COLO668 (cell line): ENCODE measurements around the gene SOX10.

Experiments used
- DNase-seq: peaks from one replicate; lab custom pipeline; 2025; ENCODE audit not compliant: unreplicated experiment; lab: John Stamatoyannopoulos, UW

Gene SOX10

DNA sequence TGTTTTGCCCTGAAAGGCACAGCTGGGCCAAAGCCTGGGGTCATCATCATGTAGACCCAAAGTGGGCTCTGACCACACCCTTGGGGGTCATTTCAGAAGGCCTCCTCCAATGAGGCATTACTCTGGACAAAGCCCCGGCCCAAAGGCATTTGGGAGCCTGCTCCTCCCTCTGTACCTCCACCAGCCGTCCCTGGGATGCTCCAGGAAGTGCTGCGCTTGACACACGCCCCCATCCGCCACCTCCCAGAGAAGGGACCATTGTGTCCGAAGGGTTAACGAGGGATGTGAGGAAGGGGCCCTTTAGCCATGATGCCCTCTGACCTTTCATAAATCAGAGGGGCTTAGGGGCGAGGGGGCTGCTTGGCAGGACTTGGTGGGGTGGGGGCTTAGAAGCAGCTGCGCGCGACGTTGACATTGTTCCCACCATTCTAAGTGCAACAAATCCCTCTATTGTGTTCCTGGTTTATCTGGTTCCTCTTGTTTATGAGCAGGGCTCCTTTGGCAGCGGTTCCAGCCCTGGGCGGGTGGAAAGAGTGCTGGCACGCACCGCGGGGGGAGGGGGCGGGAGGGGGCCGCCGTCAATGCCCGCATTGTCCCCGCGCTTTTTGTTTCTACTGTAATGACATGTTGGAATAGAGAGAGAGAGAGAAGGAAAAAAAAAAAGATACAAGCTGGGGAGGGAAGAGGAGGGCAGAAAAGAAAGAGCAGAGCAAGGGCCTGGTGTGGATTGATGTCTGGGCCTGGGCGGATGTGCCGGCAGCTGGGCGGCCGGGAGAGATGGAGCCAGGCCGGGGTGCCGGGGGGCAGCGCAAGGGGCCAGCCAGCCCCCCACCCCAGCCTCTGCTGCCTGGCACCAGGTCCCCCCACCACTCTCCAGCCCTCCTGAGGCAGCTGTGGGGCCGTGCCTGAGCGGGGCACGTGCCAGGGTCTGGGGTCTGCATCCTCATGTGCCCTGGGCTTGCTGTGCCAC is 32.1 kb upstream of the SOX10 start:
- DNase-seq, result no peak

DNA sequence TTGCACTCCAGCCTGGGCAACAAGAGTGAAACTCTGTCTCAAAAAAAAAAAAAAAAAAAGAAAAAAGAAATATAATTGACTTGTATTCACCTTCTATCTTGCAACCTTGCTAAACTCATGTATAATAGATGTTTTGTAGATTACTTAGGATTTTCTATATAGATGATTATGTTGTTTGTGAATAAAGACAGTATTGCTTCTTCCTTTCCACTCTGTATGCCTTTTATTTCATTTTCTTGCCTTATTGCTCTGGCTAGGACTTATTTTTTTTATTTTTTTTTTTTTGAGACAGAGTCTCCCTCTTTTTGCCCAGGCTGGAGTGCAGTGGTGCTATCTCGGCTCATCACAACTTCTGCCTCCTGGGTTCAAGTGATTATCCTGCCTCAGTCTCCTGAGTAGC is 29.7 kb upstream of the SOX10 start:
- DNase-seq, result no peak

DNA sequence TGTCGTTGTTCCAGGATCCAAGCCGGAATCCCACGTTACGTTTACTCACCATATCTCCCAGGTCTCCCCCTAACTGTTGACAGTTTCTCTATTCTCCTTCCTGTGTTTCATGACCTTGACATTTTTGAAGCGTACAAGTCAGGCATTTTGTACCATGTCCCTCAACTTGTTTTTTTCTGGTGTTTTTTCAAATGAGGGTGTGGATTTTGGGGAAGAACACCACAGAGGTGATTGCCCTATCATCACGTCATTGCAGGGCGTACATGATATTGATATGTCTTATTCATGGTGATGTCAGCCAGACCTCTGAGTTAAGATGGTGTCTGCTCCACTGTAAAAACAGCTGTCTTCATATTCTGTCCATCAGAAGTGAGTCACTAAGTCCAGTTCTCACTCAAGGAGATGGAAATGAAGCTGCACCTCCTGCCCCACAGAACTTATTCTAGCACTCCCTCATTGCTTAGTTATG is 28.3 kb upstream of the SOX10 start:
- DNase-seq, result no peak

DNA sequence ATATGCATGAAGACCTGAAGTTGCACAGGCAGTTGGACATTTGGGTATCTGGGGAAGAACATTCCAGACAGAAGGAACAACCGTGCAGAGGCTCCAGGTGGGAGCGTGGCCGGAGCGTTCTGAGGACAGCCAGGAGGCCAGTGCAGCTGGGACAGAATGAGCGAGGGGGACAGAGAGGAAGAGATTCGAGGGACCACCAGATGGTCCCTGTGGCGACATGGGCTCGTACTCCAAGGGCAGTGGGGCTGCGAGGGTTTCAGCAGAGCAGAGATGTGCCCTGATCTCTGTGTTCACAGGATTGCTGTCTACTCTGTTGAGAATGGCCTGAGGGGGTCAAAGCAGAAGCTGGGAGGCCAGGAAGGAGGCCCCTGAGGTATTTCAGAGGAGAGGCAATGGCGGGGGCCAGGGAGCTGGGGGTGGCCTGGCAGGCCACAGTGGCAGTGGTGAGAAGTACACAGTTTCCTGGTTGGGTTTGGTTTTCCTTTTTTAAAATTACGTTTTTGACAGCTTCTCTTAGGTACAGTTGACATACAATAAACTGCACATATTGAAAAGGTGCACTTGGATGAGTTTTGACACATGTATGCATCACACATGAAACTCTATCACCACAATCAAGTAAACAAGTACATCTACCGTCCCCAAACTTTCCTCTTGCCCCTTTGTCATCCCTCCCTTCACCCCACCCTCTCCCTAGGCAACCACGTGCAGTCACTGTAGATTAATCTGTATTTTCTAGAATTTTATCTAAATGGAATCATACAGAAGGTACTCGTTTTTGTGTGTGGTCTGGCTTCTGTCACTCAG is 24.8 kb upstream of the SOX10 start:
- no peak for DNase-seq

DNA sequence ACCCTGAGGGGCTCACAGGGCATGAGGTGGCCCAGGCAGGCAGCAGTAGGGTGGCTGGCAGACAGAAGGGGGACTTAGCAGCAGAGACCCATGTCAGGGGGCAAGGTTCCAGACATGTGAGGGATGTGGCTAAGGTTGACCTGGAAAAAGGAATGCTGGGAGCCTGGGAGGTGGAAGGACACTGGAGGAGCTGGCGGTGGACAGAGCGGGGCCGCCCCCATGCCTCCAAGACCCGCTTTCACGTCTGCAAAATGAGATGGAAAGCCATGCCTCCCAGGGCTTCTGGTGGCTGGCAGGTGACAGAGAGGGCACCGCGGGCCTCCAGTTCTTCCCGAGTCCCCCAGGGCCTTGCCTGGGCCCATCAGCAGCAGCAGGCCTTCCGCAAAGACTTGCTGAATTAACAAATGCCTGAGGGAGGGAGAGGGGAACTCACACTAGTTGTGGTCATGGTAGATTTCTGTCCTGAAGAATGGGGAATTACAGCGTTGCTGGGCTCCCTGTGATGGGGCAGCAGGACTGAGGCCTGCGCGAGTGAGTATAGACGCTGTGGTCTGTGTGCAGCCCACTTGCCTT is 23.1 kb upstream of the SOX10 start:
- no peak for DNase-seq

DNA sequence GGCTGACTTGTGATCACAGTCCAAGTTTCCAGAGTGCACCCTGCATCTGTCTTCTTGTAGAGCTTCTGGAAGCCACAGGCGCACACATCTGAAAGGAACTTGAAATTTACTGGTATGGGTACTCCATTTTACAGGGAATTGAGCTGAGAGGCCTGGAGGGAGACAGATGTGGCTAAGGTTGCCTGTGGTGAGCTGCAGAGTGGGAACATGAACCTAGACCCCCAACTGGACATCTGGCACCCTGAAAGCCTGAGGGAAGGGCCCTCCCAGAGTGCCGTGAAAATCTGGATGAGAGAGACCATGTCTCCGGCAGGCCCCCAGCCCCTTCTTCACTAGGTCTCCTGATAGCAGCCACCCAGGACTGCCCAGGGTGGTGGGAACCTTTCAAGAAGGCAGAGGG is 22.6 kb upstream of the SOX10 start:
- DNase-seq, result no peak

DNA sequence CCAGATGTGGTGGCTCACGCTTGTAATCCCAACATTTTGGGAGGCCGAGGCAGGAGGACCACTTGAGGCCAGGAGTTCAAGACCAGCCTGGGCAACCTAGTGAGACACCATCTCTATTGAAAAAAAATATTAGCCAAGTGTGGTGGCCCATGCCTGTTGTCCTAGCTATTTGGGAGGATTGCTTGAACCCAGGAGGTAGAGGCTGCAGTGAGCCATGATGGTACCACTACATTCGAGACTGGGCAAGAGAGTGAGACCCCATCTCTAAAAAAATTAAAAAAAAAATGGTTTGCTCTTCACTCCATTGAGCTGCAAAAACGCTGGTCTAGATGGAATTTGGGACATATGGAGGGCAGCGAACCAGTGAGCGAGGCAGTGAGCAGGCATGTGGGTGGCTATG is 21.6 kb upstream of the SOX10 start:
- DNase-seq, result no peak

DNA sequence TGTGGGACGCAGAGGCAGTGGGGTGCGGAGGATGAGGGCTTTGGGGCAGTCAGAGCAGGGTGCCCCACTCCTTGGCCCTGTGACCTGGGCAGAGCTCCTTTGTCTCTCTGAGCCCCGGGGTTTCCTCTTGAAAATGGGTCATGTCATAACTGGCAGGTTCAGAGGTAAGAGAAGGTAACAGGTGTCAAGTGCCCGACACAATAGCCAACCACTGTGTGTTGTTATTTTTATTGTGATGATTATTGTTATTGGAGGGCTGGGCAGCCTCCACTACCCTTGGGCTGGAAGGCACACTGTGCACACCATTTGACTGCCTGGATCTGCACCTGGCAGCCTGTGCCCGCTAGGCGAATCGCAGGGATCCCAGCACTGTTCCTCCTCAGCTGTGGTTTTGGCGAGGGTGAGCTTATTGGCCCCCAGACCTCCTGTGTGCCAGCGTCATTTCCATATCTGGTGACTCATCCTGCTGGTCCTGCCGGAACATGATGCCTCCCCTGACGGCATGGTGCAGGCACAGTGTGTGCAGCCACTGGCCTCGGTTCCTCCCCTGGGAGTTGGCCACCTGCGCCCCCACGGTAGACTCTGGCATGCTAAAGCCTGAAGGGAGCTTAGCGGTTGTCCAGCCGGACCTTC is 15.4 kb upstream of the SOX10 start:
- peak; percentile 83 for DNase-seq

DNA sequence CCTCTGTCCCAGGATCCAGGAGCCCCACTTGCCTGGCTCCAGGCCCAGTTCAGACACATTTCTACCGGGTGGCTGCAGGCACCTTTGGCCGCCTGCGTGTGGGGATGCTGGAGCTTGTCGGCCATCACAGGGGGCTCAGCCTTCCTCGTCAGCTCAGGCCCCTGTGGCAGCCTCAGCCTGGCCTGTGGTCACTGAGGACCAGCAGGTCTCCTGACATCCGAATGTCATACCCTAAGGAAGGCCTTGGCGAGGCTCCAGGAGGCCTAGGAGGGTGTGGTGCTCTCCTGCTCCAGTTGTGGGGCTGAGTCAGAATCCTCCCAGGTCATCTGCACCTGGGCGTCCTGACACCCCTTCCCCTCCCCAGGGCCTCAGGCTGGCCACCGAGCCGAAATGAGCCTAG is 14.9 kb upstream of the SOX10 start:
- DNase-seq, result peak; percentile 27

DNA sequence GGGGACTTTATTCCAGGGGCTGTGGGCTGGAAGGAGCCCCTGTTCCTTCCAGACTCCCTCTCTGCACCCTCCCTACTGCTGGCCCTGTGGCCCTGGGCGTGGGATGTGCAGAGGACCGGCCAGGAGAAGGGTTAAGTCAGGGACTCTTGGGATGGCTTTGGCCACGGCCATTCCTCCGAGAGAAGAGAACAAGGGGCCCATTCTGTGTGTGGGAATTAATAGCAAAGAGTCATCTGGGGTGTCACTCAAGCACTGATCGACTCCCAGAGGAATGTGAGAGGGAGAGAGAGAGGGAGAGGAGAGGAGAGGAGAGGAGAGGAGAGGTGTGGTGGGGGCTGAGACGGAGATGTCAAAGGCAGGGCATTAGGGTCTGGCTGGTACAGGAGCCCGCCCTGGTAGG is 14.2 kb upstream of the SOX10 start:
- no peak for DNase-seq

DNA sequence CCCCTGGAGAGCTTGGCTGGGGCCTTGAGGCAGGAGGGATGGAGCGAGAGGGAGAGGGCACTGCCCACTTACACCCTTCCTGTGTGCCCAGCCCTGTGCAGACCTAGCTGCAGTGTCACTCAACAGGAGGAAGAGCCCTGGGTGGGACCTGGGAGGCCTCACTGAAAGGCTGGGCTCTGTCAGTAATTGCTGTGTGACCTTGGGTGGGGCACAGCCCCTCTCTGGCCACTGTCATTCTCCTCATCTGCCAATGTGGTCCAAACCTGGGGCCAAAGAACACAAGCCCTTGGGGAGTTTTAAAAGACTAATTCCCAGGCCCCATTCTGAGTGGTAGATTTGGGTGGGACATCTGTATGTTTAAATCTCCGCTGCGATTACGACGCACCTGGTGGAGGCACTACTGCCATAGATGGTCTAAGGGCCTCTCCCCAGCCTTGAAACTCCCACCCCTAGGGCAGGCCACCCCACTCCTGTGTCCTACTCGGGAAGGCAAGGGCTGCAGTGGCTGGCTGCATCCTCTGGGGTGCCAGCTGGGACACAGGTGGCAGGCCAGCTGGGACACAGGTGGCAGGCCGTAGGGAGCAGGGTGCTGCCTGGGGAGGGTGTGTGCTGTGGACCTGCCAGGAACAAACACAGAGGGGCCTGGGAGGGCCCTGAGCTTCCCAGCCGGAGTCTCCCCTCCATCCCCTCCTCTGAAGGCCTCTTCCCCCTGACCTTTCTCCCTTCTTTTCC is 12.3 kb upstream of the SOX10 start:
- peak; percentile 67 for DNase-seq

DNA sequence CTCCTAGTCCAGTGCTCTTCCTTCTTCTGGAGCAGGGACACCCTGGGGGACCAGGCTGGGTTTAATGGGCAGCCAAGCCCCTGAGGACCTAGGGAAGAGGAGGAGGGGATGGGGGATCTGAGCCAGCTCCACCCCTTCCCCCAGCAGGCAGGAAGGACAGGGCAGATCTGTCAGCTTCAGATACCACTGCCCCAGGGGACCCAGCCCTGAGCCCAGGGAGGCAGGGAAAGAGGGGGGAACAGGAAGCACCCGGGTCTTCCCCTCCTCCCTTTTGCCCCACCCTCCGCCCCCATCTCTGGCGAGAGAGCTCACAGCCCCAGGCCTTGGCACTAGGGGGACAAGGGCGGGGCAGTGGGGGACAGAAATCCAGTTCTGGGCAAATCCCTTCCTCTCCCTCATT is 11.7 kb upstream of the SOX10 start:
- DNase-seq, result no peak

DNA sequence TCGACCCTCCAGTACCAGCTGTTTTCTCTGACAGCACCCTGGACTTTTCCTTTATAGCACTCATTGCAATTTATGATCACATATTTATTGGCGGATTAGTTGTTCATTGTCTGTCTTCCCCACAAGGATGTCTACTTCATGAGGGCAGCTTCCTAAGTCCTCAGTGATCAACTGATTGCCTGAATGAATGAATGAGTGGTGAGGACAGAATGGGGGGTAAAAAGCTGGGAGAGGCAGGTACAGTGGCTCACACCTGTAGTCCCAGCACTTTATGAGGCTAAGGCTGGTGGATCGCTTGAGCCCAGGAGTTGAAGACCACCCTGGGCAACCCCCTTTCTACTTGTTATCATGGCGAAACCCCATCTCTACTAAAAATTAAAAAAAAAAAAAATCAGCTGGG is 11.1 kb upstream of the SOX10 start:
- no peak for DNase-seq

DNA sequence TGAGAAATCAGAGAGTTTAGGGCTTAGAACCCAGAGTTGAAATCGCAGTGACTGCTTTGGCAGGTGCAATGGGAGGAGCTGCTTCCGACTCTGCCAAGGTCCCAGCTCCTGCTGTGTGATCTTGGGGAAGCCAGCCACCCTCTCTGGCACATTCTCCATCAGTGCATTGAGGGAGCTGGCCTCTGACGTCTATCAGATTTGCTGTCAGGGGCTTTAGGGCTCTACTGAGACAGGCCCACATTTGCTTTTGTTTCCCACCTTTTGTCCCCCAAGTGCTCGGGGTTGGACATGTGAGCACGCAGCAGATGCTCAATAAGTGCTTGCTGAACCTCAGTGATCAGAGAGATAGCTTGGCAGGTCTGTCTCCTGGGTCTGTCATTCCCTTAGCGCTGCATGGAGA is 10.6 kb upstream of the SOX10 start:
- DNase-seq, result no peak

DNA sequence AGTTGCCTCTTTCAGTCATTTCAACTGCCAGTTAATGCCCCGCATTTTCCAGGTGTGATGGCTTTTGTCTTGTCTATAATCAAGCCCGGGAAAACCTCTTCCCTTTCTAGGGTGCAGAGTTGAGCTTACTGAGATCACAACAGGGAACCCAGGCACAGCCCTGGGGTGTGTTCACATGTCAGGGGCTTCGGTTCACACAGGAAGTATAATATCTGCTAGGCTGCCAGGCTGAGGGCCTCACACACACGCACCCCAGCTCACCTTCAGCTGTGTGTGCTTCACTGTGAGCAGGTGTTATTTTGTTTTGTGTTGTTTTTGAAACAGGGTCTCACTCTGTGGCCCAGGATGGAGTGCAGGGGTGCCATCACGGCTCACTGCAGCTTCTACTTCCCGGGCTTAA is 9.7 kb upstream of the SOX10 start:
- no peak for DNase-seq

DNA sequence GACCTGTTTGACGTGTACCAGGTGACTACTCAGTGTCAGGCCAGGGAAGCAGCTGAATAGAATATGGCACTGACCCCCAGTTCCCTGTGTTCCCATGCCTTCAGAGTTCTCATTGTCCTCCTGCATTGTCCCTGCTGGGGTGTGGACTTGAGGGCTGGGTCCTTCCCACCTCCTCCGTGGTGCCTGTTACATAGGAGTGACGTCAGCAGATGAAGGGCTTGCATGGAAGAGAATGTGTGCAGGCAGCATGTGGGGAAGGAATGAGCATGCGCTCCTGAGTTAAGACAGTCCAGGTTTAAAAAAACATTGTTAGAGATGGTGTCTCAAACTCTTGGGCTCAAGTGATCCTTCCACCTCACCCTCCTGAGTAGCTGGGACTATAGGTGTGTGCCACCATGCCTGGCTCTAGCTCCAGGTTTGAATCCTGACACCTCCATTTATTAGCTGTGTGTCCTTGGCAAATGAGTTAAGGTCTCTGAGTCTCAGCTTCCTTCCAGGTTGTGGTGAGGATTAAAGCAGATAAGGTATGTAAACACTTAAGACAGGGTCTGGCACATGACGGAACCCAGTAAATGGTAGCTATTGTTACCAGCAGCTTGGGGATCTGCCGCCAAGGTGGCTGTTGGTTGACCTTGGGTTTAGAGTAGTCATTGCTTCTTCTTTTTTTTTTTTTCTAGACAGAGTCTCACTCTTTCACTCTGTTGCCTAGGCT is 7.5 kb upstream of the SOX10 start:
- no peak for DNase-seq

DNA sequence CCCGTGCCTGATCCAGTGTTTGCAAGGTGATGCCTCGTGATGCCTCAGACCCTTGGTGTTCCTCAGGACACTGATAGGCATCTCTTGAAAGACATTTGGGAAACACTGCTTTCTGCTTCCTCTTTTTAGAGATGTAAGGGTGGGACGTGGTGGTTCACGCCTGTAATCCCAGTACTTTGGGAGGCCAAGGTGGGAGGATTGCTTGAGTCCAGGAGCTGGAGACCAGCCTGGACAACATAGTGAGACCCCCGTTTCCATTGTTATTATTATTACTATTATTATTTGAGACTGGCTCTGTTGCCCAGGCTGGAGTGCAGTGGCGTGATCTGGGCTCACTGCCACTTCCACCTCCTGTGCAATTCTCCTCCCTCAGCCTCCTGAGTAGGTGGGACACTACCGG is 6.5 kb upstream of the SOX10 start:
- no peak for DNase-seq

DNA sequence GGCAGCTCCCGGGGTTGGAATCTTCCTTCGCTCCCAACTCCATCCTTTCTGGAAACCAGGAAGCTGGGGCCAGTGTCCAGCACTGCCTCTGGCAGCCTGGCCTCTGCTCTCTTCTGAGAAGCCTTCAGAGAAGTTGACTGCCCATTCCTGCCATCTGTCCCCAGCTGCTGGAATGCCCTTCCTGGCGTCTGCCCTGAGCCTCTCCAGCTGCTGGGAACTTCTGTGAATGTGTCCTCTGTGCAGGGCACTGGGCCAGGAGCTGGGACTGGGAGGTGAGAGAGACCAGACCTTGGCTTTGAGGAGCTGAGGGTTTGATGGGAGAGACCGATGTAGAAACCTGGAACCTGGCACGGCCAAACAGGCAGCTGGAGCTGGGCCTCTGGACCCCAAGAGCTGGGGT is 5.9 kb upstream of the SOX10 start:
- DNase-seq, result no peak

DNA sequence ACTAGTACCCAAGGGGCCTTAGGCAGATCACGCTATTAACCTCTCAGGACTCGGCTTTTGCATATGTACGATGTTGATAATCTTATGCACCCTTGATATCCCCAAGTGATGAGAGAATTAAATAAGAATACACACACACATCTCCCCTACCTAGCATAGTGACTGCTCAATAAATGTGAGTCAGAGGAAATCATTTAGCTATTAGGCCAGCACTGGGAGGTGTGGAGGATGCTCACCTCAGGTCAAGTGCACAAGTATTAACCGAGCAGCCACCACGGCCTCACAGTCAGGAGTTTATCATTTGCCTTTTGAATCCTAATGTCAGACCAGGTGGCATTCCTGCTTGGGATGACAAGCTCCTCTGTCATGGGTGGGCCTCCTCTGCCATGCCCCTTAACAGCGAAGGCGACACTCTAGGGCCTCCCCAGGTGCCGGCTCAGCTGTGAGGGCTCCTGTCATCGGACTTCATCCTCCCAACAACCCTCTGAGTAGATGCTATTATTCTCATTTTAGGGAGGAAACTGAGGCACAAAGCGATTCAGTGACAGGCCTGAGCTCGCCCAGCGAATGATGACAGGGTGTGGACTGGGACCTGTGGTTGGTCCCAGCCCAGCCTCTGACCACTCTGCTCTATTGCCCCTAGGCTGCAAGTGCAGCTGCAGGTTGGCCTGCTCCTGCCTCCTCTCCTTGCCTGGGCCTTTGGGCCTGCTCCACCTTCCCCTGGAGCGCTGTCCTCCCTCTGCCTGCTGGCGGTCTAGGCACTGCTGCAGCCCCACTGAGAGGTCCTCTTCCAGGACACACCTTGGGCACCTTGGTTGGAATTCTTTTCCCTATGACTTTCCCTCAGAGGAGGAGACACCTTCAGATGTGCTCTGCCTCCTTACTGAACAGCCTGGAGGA is 5.0 kb upstream of the SOX10 start:
- DNase-seq, result no peak
